Thymus (tissue), 11 donors: ENCODE results near the gene OSBPL10. TPM values are rescaled to one million over a fixed set of nuclear protein-coding genes. Genes with fewer than 3 reads are reported as not detected.
A peak's percentile ranks its signal among the peaks of the same experiment; 100 is the strongest.

Experiments used
- DNase-seq, 9 donors: peaks; one replicate each; pipeline ENCODE4 v3.0.0-alpha.2; 2013; ENCODE audit warnings: low spot score in 9 of 9, low read depth in 6 of 9, missing footprints in 1 of 9
- H3K27ac ChIP-seq, 2 donors: one replicate each; pipeline ENCODE4 v1.5.1; 2013; ENCODE audit warnings: control low read depth in 1 of 2, low read depth in 1 of 2, low read length in 1 of 2, mild to moderate bottlenecking in 1 of 2, moderate library complexity in 1 of 2
- H3K27me3 ChIP-seq, 2 donors: one replicate each; pipeline ENCODE4 v1.5.1; 2013; ENCODE audit warnings: low read length in 1 of 2; ENCODE audit not compliant: control insufficient read depth in 2 of 2, insufficient read depth in 1 of 2
- H3K36me3 ChIP-seq, 2 donors: one replicate each; pipeline ENCODE4 v1.5.1; 2013; ENCODE audit warnings: low read length in 1 of 2, mild to moderate bottlenecking in 1 of 2, moderate library complexity in 1 of 2; ENCODE audit not compliant: control insufficient read depth in 2 of 2, insufficient read depth in 2 of 2
- H3K4me1 ChIP-seq, 2 donors: one replicate each; pipeline ENCODE4 v1.5.1; 2013; ENCODE audit warnings: low read length in 2 of 2; ENCODE audit not compliant: control insufficient read depth in 2 of 2, insufficient read depth in 2 of 2
- H3K4me3 ChIP-seq, 2 donors: one replicate each; pipeline ENCODE4 v1.5.1; 2013; ENCODE audit warnings: low read length in 2 of 2, control low read depth in 1 of 2, mild to moderate bottlenecking in 1 of 2
- H3K9me3 ChIP-seq, 2 donors: one replicate each; pipeline ENCODE4 v1.5.1; 2013; ENCODE audit warnings: low read length in 1 of 2, mild to moderate bottlenecking in 1 of 2; ENCODE audit not compliant: control insufficient read depth in 2 of 2, insufficient read depth in 1 of 2
- WGBS: extraction: QIAGEN DNeasy Blood & Tissue Kit; methylation state at CpG from one replicate; pipeline ENCODE4 v1.1.7; 2013; 5-methylcytosine and 5-hydroxymethylcytosine counted together
- polyA plus RNA-seq: library from polyadenylated mRNA; stranded (reverse); fragments of 200-250 nt; gene quantifications from one replicate; pipeline ENCODE4 v1.2.3, GENCODE V29; 2013
- total RNA-seq: library from RNA; stranded (reverse); fragments of 120-200 nt; gene quantifications from one replicate; pipeline ENCODE4 v1.2.4, GENCODE V29; 2013
- donor health status: healthy.

OSBPL10 gene
- total and polyA plus RNA-seq, 2 donors: 1.4 to 2.1 TPM

DNA sequence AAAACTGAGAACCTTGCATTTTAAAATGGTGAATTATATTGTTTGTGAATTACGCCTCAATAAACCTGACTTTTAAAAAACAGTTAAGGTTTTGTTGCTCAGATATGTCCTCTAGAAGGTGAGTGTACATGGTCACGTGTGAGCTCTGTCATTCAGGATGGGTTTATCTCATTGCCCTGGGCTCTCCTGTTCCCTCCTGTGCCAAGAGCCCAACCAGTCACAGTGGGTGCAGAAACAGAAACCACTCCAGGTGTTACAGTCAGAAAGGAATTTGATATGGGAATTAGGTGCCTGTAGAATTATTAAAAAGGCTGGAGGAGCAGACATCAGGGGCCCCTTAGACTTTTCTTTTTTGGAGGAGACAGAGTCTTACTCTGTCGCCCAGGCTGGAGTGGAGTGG, 252.0 kb downstream of the OSBPL10 start:
- no peak for DNase-seq
- no peaks in the 10 kb centered on the region for H3K27me3 ChIP-seq
- no peaks in the 10 kb centered on the region for H3K4me1 ChIP-seq
- no peaks in the 10 kb centered on the region for H3K9me3 ChIP-seq
- H3K36me3 ChIP-seq: no peaks in the 10 kb centered on the region
- H3K4me3 ChIP-seq: no peak overlapping the region
- WGBS: 95% methylated on average over 3 of the region's 3 CpGs
- H3K27ac ChIP-seq: no peak overlapping the region

DNA sequence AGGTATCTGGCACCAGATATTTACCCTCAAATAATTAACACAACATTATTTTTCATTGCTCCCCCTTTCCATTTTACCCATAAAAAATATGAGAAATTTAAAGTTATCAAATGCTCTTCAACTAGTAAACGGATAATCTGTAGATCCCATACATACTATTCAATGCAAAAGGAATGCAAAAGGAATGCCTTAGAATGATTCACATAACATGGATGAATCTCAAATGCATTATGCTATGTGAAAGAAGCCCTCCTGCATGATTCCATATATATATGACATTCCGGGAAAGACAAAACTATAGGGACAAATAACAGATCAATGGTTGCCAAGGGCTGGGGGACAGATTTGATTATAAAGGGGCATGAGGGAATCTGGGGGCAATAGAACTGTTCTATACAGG, 252.7 kb downstream of the OSBPL10 start:
- Histone ChIP-seq H3K4me1 (no peaks in the 10 kb centered on the region), H3K27me3 (no peaks in the 10 kb centered on the region), H3K4me3 (no peak overlapping the region), H3K36me3 (no peaks in the 10 kb centered on the region), H3K27ac (no peak overlapping the region), H3K9me3 (no peaks in the 10 kb centered on the region)
- 97% methylated on average over 2 of the region's 2 CpGs for WGBS
- no peak for DNase-seq

DNA sequence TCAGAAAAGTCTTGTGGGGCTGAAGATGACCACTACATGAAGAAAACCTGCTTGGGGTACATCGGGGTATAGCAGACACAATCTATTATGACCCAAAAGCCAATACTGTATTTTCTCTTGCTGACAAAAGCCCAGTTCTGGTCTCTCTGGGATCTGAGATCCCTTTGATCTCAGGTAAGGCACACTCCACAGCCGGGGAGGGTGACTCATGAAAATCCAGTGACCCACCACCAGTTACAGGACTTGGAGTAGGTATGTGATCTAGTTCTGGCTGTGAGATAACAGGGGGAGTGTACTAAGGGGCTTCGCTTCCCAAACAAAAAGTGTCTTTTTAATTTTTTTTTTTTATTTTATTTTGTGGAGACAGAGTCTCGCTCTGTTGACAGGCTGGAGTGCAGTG, 255.1 kb downstream of the OSBPL10 start:
- WGBS: 98% methylated on average over 4 of the region's 4 CpGs
- no peak for DNase-seq
- no peaks in the 10 kb centered on the region for H3K9me3 ChIP-seq
- no peak overlapping the region for H3K4me3 ChIP-seq
- H3K27me3 ChIP-seq: no peaks in the 10 kb centered on the region
- H3K36me3 ChIP-seq: no peaks in the 10 kb centered on the region
- no peaks in the 10 kb centered on the region for H3K4me1 ChIP-seq
- no peak overlapping the region for H3K27ac ChIP-seq

DNA sequence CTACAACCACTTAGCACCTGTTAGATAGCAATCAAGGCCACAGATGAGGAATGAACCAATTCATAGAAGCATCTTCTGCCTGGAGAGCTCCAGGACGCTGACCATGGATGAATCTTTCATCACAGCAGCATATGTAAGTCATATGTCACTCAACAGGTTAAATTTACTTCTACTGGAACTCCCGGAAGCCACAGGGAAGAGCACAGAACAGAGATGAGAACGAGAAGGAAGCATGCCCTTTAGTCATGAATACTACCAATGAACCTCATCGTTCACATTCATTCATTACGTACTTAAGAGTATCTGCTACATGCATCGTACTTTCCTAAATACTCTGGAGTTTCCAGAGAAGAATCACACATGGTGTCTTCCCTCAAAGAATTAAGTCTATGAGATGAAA, 255.5 kb downstream of the OSBPL10 start:
- H3K27ac ChIP-seq: no peak overlapping the region
- no peaks in the 10 kb centered on the region for H3K36me3 ChIP-seq
- WGBS: 95% methylated on average over 6 of the region's 6 CpGs
- no peak overlapping the region for H3K4me3 ChIP-seq
- no peaks in the 10 kb centered on the region for H3K27me3 ChIP-seq
- no peaks in the 10 kb centered on the region for H3K4me1 ChIP-seq
- H3K9me3 ChIP-seq: no peaks in the 10 kb centered on the region
- DNase-seq: no peak

DNA sequence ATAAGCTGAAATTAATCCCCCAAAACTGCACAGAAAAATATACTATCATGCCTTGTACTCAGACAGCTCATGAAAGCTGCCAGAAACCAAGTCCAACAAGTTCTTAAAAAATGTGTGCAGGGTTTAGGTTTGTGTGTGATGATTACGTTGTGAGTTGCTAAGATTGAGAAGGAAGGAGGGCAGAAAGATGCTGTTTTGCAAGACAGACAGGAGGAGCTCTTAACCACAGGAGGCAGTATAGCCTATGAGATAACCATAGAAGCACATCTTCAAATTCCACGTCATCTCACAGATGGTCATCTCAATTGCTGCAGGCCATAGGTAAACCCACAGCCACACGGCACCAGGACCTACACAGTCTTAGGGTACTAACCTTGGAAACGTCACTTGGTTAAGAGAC, 256.4 kb downstream of the OSBPL10 start:
- no peaks in the 10 kb centered on the region for H3K4me1 ChIP-seq
- no peaks in the 10 kb centered on the region for H3K27me3 ChIP-seq
- H3K4me3 ChIP-seq: no peak overlapping the region
- DNase-seq: peak in 1 of 9 donors; percentile 18
- H3K27ac ChIP-seq: no peak overlapping the region
- H3K9me3 ChIP-seq: no peaks in the 10 kb centered on the region
- WGBS: 79% methylated on average over 4 of the region's 4 CpGs
- no peaks in the 10 kb centered on the region for H3K36me3 ChIP-seq

DNA sequence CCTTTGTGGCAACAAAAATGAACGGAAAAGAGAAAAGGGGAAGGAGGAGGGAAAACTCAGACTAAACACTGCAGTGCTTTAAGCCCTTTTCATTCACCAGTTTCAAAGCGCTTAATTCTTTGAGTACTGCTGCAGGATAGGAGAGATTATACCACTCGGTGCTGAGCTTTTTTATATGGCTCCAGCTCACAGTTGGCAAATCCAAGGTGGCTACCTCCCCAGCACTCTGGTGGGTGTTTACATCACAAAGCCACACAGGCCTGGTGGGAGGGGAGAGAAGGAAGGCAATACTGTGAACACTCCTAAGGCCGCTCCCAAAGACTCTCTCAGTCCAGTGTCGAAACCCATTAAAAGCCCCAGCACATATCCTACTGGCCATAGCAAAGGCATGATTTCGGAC, 256.9 kb downstream of the OSBPL10 start:
- Histone ChIP-seq H3K9me3 (no peaks in the 10 kb centered on the region), H3K36me3 (no peaks in the 10 kb centered on the region), H3K27me3 (no peaks in the 10 kb centered on the region), H3K27ac (no peak overlapping the region), H3K4me3 (no peak overlapping the region), H3K4me1 (no peaks in the 10 kb centered on the region)
- DNase-seq: no peak
- 86% methylated on average over 6 of the region's 6 CpGs for WGBS

DNA sequence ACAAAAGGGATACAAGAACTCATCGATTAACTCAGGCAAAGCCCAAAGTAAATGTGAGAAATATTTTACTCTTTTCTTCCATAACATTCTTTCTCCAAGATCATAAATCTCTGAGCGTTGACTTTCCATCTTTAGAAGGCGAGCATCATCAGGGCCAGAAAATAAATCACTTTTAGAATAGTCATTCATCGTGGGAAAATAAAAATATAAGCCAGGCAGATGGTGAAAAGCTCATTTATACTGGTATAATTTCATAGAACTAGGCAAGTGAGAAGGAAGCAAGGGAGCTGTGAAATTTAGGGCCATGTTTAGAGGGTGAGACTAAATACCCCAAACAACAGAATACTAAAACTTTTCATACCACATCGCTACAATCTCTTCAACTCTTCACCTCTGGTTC, 257.4 kb downstream of the OSBPL10 start:
- Histone ChIP-seq H3K27ac (no peak overlapping the region), H3K4me1 (no peaks in the 10 kb centered on the region), H3K4me3 (no peak overlapping the region), H3K9me3 (no peaks in the 10 kb centered on the region), H3K27me3 (no peaks in the 10 kb centered on the region), H3K36me3 (no peaks in the 10 kb centered on the region)
- no peak for DNase-seq
- WGBS: 98% methylated on average over 5 of the region's 5 CpGs

DNA sequence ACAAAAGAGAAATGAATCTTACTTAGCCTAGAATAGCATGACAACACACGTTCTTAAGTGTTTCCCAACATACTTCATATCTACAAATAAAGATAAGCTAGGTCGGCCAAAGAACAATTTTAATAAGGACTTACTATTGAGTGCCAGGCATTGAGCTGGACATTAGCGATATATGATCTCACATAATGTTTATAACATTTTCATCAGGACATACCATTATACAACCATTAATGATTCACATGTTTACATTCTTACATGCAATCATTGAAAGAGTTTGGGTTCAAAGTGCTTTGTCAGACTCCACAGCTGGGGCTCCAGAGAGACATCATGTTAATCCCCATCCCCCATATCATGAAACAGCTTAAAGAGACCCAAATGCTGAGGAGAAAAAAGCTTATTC, 259.4 kb downstream of the OSBPL10 start:
- WGBS: 97% methylated on average over 3 of the region's 3 CpGs

DNA sequence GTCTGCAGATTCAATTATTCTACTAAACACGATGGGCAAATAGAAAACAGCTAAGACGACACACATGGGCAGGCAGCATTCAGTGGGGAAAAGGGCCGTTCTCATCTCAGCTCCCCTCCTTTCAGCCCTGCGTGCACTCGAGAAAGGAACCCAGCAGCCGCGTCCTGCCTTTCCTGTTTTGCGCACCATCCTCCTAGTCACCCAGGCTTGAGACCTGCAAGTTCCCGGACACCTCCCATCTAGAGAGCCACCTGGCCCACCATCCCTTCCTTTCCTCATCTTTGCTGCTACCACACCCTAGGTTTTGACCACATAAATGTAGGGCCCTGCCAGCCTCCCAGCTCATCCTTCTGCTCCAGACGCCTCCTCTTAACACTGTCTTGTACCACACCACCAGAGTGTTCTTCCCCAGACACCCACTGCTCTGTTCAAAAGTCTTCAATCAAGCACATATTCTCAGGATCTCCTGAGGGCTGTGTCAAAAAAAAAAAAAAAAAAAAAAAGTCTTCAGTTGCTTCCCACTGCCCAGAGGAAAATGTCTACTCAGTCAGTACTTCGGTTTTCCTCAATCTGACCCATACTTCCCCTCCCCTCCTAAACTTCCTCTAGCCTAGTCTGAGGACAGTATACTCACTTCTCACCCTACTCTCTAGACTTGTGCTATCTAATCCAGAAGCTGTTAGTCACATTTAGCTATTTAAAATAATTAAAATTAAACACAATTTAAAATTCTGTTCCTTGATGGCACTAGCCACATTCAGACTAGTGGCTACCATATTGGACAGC, 266.4 kb downstream of the OSBPL10 start:
- Histone ChIP-seq H3K9me3 (no peaks in the 10 kb centered on the region), H3K4me3 (no peak overlapping the region), H3K4me1 (no peaks in the 10 kb centered on the region), H3K36me3 (no peaks in the 10 kb centered on the region), H3K27me3 (no peaks in the 10 kb centered on the region), H3K27ac (no peak overlapping the region)
- no peak for DNase-seq
- WGBS: 73% methylated on average over 11 of the region's 11 CpGs

More for the DNA sequence above, 259.4 kb downstream of the OSBPL10 start:
- H3K4me1 ChIP-seq: no peaks in the 10 kb centered on the region
- H3K4me3 ChIP-seq: no peak overlapping the region
- no peaks in the 10 kb centered on the region for H3K9me3 ChIP-seq
- DNase-seq: no peak
- no peak overlapping the region for H3K27ac ChIP-seq
- no peaks in the 10 kb centered on the region for H3K27me3 ChIP-seq
- no peaks in the 10 kb centered on the region for H3K36me3 ChIP-seq
